SU-DHL-6 (cell line): ENCODE data around the gene SMYD1.

ENCODE experiments used
- CTCF ChIP-seq: fragments of 200-600 bp; sonication (generic); IDR thresholded peaks from one replicate; pipeline ENCODE4 v1.5.1; 2017; ENCODE audit warnings: antibody characterized with exemption, mild to moderate bottlenecking, low read length, moderate library complexity; ENCODE audit not compliant: insufficient read depth, poor library complexity, severe bottlenecking
- EZH2phosphoT487 ChIP-seq: fragments of 200-600 bp; sonication (generic), shearing (Covaris generic); conservative IDR thresholded peaks from 2 replicates; pipeline ENCODE4 v1.6.1; 2018; ENCODE audit warnings: mild to moderate bottlenecking, antibody characterized with exemption, low read length, moderate library complexity, mixed read lengths

DNA sequence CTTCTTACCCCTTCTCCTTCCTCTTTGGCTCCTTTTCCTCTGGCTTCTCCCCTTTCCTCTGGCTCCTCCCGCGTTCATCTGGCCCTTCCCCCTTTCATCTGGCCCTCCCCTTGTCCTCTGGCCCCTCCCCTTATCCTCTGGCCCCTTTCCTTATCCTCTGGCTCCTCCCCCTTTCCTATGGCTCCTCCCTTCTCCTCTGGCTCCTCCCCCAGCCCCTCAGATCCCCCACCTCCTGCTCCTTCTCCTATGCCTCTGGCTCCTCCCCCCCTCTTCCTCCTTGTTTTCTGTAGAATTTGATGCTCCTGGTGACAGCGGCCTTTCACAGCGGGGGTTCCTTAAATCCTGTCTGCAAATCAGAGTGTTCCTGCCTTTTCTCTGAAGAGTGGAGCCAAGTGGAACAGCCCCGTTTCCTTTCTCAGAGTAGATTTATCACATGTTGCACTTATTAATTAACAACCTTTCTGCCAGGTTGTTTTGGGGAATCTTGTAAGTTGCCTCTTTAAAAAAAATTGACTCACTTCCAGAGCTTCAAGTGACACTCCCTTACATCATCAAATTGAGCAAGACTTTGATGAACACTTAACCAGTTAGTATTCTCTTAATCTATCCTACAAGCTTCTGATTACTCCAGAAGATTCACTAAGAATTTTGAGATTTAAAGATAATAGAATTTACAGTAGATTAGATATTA lies 32.3 kb downstream of the SMYD1 start:
- TF ChIP-seq EZH2phosphoT487: no peak
- no peak for TF ChIP-seq CTCF
